HepG2 (cell line): ENCODE results near the gene OSBP. TPM values are rescaled to one million over a fixed set of nuclear protein-coding genes. Genes with fewer than 3 reads are reported as not detected.

Experiments
- HMG20B ChIP-seq: conservative IDR thresholded peaks from 2 replicates; pipeline ENCODE4 v1.6.1; 2016; ENCODE audit warnings: missing genetic modification reagents, missing compliant biosample characterization
- MAF1 ChIP-seq: sonication (generic); formaldehyde crosslinking; IDR thresholded peaks from 2 replicates; pipeline ENCODE4 v1.5.0; 2020; ENCODE audit warnings: missing genetic modification reagents, borderline replicate concordance
- MAFF ChIP-seq: IDR thresholded peaks from 2 replicates; pipeline ENCODE4 v1.6.1; 2011; ENCODE audit warnings: low read depth, low read length, improper control_type of control experiment
- MATR3 ChIP-seq: sonication (generic); formaldehyde crosslinking; IDR thresholded peaks from 2 replicates; pipeline ENCODE4 v1.4.0; 2020; ENCODE audit warnings: missing genetic modification reagents
- NFE2 ChIP-seq: sonication (generic); formaldehyde crosslinking; IDR thresholded peaks from 2 replicates; pipeline ENCODE4 v1.4.0; 2020; ENCODE audit warnings: missing genetic modification reagents
- REL ChIP-seq: sonication (generic); formaldehyde crosslinking; conservative IDR thresholded peaks from 2 replicates; pipeline ENCODE4 v1.8.0; 2022; ENCODE audit warnings: mild to moderate bottlenecking, missing genetic modification reagents, moderate library complexity
- SALL1 ChIP-seq: sonication (generic); formaldehyde crosslinking; IDR thresholded peaks from 2 replicates; pipeline ENCODE4 v1.8.0; 2022; ENCODE audit warnings: mild to moderate bottlenecking, missing genetic modification reagents
- THYN1 ChIP-seq: sonication (generic); formaldehyde crosslinking; IDR thresholded peaks from 2 replicates; pipeline ENCODE4 v1.8.1; 2023; ENCODE audit warnings: low read depth, mild to moderate bottlenecking, moderate library complexity, missing genetic modification reagents, borderline replicate concordance
- ZC3H4 ChIP-seq: sonication (generic); formaldehyde crosslinking; IDR thresholded peaks from 2 replicates; pipeline ENCODE4 v1.4.0; 2020; ENCODE audit warnings: missing genetic modification reagents, borderline replicate concordance
- polyA plus RNA-seq, 8 experiments: library from polyadenylated mRNA; depleted of rRNA in 3 of 8; stranded (reverse) in 7 of 8; unstranded in 1 of 8; fragments of >200 nt; fragmentation: Illumina TruSeq in 4 of 8; extraction: Trizol in 4 of 8; gene quantifications; 2 replicates each; pipeline versions ENCODE4 v1.2.1 to v1.2.3, GENCODE V29; 2011 to 2016; ENCODE audit warnings: low read depth in 4 of 8, missing spikeins in 1 of 8, mixed read lengths in 1 of 8; ENCODE audit not compliant: insufficient read depth in 1 of 8
- total RNA-seq, 5 experiments: library from RNA; depleted of rRNA; stranded (reverse); fragments of >200 nt; fragmentation: Illumina TruSeq; extraction: Trizol; gene quantifications; 2 replicates each; pipeline ENCODE4 v1.2.3, GENCODE V29; 2016; ENCODE audit warnings: low read depth in 1 of 5
- TF ChIP-seq, protein P1 (sequence below): sonication (generic); formaldehyde crosslinking; IDR thresholded peaks from 2 replicates; pipeline ENCODE4 v1.4.0; 2020; ENCODE audit warnings: missing genetic modification reagents, low read depth, mild to moderate bottlenecking, borderline replicate concordance
- TF ChIP-seq, protein P2 (sequence below), 2 experiments: fragments of 450-650 bp in 1 of 2; sonication (generic) in 1 of 2; formaldehyde crosslinking; IDR thresholded peaks; 2 replicates each; pipeline versions ENCODE4 v1.5.0 to v1.8.0; 2020 to 2022; ENCODE audit warnings: mild to moderate bottlenecking in 1 of 2, missing genetic modification reagents in 1 of 2
- TF ChIP-seq, protein P3 (sequence below): sonication (generic); formaldehyde crosslinking; IDR thresholded peaks from 2 replicates; pipeline ENCODE4; 2020; ENCODE audit warnings: missing genetic modification reagents, mild to moderate bottlenecking, borderline replicate concordance
- TF ChIP-seq, protein P4 (sequence below): sonication (generic); formaldehyde crosslinking; IDR thresholded peaks from 2 replicates; pipeline ENCODE4 v1.5.1; 2020; ENCODE audit warnings: missing genetic modification reagents, mild to moderate bottlenecking, borderline replicate concordance

The OSBP gene
- total and polyA plus RNA-seq, 2 of the 13 experiments (the other 11 are each of a cell fraction or from before 2014, with no cell fraction given): 12.1 to 13.5 TPM

DNA sequence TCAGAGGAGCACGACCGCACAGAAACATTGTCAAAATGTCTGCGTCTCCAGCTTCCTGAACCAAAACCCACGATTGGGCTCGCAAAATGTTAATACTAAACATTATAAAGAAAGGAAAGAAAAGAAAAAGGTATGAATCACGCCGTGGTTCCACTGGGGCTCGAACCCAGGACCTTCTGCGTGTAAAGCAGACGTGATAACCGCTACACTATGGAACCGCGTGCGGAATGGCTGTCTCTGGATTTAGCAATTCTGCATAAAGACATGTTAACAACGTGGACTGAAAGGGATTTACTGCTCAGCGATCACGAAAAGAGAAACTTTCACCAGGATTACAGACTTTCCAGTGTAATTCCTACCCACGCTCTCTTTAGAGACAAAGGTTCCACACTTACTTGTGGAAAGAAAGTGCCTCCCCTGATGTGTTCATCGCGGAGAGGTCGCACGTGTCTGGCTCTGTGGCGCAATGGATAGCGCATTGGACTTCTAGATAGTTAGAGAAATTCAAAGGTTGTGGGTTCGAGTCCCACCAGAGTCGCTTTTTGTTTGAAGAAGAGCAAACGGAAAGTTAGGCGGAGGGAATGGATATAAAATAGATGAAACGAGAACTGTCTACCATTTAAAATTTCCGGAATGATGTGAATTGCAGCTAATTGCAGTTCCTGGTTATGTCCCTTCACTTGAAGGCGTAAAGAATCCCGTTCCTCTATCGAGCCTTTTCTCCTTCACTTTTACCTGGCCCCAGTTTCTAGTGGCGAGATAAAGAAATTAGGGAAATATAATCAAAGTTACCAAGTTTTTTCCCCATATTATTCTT is 64.5 kb downstream of the OSBP start (continued):
- peak; percentile 48; the same call in 1 of the 2 replicates for TF ChIP-seq SALL1 (CRISPR knock-in tag)
- TF ChIP-seq MATR3 (CRISPR knock-in tag): no peak
- no peak for TF ChIP-seq NFE2 (CRISPR knock-in tag)
- TF ChIP-seq, protein P1, sequence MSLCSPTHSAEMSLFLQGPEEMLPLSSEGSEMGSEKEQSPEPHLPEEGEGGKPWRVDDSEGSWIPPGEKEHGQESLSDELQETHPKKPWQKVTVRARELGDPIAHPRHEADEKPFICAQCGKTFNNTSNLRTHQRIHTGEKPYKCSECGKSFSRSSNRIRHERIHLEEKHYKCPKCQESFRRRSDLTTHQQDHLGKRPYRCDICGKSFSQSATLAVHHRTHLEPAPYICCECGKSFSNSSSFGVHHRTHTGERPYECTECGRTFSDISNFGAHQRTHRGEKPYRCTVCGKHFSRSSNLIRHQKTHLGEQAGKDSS (CRISPR knock-in tag): peak; percentile 2; the same call in 1 of the 2 replicates
- TF ChIP-seq, protein P2, sequence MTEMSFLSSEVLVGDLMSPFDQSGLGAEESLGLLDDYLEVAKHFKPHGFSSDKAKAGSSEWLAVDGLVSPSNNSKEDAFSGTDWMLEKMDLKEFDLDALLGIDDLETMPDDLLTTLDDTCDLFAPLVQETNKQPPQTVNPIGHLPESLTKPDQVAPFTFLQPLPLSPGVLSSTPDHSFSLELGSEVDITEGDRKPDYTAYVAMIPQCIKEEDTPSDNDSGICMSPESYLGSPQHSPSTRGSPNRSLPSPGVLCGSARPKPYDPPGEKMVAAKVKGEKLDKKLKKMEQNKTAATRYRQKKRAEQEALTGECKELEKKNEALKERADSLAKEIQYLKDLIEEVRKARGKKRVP (CRISPR knock-in tag; IDR thresholded peaks at IDR 0.05): 0 out of 4 replicates have a peak, but pooled peaks of 1 of the 2 experiments have one; percentile 43
- TF ChIP-seq THYN1: no peak
- TF ChIP-seq ZC3H4 (CRISPR knock-in tag): no peak
- TF ChIP-seq MAF1 (CRISPR knock-in tag): no peak; the same call in 1 of the 2 replicates
- peak; percentile 20; the same call in 1 of the 2 replicates for TF ChIP-seq MAFF
- no peak for TF ChIP-seq HMG20B
- TF ChIP-seq, protein P3, sequence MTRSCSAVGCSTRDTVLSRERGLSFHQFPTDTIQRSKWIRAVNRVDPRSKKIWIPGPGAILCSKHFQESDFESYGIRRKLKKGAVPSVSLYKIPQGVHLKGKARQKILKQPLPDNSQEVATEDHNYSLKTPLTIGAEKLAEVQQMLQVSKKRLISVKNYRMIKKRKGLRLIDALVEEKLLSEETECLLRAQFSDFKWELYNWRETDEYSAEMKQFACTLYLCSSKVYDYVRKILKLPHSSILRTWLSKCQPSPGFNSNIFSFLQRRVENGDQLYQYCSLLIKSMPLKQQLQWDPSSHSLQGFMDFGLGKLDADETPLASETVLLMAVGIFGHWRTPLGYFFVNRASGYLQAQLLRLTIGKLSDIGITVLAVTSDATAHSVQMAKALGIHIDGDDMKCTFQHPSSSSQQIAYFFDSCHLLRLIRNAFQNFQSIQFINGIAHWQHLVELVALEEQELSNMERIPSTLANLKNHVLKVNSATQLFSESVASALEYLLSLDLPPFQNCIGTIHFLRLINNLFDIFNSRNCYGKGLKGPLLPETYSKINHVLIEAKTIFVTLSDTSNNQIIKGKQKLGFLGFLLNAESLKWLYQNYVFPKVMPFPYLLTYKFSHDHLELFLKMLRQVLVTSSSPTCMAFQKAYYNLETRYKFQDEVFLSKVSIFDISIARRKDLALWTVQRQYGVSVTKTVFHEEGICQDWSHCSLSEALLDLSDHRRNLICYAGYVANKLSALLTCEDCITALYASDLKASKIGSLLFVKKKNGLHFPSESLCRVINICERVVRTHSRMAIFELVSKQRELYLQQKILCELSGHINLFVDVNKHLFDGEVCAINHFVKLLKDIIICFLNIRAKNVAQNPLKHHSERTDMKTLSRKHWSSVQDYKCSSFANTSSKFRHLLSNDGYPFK (CRISPR knock-in tag): no peak
- TF ChIP-seq, protein P4, sequence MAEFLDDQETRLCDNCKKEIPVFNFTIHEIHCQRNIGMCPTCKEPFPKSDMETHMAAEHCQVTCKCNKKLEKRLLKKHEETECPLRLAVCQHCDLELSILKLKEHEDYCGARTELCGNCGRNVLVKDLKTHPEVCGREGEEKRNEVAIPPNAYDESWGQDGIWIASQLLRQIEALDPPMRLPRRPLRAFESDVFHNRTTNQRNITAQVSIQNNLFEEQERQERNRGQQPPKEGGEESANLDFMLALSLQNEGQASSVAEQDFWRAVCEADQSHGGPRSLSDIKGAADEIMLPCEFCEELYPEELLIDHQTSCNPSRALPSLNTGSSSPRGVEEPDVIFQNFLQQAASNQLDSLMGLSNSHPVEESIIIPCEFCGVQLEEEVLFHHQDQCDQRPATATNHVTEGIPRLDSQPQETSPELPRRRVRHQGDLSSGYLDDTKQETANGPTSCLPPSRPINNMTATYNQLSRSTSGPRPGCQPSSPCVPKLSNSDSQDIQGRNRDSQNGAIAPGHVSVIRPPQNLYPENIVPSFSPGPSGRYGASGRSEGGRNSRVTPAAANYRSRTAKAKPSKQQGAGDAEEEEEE: 0 out of 2 replicates have a peak, but pooled peaks have one; percentile 46
- peak; percentile 25; the same call in 1 of the 2 replicates for TF ChIP-seq REL (CRISPR knock-in tag)
